ENCODE data around the gene SDR9C7.
"Not testable (repeated sequence)": the region's sequence is repeated elsewhere in the genome, so short reads cannot be mapped to it uniquely, and the experiment has no call there.

SDR9C7 gene

GRCh38 chr12:56943878-56944277, 9.7 kb upstream of the SDR9C7 start:
- no peak overlapping the region for H3K4me3 ChIP-seq (ENCODE audit: low read length)
- TF ChIP-seq, protein P1, sequence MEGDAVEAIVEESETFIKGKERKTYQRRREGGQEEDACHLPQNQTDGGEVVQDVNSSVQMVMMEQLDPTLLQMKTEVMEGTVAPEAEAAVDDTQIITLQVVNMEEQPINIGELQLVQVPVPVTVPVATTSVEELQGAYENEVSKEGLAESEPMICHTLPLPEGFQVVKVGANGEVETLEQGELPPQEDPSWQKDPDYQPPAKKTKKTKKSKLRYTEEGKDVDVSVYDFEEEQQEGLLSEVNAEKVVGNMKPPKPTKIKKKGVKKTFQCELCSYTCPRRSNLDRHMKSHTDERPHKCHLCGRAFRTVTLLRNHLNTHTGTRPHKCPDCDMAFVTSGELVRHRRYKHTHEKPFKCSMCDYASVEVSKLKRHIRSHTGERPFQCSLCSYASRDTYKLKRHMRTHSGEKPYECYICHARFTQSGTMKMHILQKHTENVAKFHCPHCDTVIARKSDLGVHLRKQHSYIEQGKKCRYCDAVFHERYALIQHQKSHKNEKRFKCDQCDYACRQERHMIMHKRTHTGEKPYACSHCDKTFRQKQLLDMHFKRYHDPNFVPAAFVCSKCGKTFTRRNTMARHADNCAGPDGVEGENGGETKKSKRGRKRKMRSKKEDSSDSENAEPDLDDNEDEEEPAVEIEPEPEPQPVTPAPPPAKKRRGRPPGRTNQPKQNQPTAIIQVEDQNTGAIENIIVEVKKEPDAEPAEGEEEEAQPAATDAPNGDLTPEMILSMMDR (conservative IDR thresholded peaks at IDR 0.05; ENCODE audit: low read depth, low read length) = no peak
- DNase-seq (ENCODE audit: low read depth) = no peak

DNA sequence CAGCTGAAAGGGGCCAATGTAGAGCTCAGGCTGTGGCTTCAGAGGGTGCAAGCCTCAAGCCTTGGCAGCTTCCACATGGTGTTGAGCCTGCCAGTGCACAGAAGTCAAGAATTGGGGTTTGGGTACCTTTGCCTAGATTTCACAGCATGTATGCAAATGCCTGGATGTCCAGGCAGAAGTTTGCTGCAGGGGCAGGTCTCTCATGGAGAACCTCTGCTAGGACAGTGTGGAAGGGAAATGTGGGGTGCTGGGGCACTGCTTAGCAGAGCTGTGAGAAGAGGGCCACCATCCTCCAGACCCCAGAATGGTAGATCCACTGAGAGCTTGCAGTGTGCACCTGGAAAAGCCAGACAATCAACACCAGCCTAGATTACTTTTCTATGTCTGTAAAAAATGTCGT, 9.2 kb upstream of the SDR9C7 start:
- not testable (repeated sequence) for H3K4me3 ChIP-seq (ENCODE audit: low read length); DNase-seq (ENCODE audit: low read depth)

GRCh38 chr12:56941299-56942017, 7.2 kb upstream of the SDR9C7 start:
- no peak for DNase-seq (ENCODE audit: low read depth)
- TF ChIP-seq, protein P1 (conservative IDR thresholded peaks at IDR 0.05; ENCODE audit: low read depth, low read length) = no peak
- H3K4me3 ChIP-seq (ENCODE audit: low read length) = no peak overlapping the region

- DNase-seq (ENCODE audit: low read depth); H3K4me3 ChIP-seq (ENCODE audit: low read length): not testable (repeated sequence)
Observed at GRCh38 chr12:56940942-56941298, 6.7 kb upstream of the SDR9C7 start.

- no peak for DNase-seq (ENCODE audit: low read depth)
- H3K4me3 ChIP-seq (ENCODE audit: low read length) = no peak overlapping the region
- TF ChIP-seq, protein P1 (conservative IDR thresholded peaks at IDR 0.05; ENCODE audit: low read depth, low read length) = no peak
Observed at GRCh38 chr12:56935752-56936151, 1.5 kb upstream of the SDR9C7 start.

DNA sequence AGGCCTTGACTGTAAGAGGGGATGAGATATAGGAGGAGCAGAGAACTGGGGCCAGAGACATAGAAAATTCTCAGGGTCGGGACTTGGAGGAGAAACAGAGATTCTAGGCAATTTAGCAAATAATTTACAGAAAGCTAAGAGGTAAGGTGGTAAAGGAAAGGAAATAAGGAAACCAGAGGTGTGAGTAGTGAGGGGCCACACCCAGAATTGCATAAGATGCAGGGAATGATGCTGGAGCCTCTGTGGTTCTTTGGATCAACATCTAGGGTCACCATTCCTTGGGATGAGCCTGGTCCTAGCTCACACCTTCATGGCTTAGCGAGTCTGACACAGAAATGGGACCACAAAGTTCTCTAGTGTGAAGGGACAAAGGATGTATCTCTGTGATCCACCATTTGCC, 949 bp upstream of the SDR9C7 start:
- H3K4me3 ChIP-seq (ENCODE audit: low read length) = no peak overlapping the region
- TF ChIP-seq, protein P1 (conservative IDR thresholded peaks at IDR 0.05; ENCODE audit: low read depth, low read length) = no peak
- DNase-seq (ENCODE audit: low read depth) = no peak

- no peak for DNase-seq (ENCODE audit: low read depth)
- TF ChIP-seq, protein P1 (conservative IDR thresholded peaks at IDR 0.05; ENCODE audit: low read depth, low read length) = no peak
- H3K4me3 ChIP-seq (ENCODE audit: low read length) = no peak overlapping the region
Observed at GRCh38 chr12:56932867-56933266, 1.3 kb downstream of the SDR9C7 start.

DNA sequence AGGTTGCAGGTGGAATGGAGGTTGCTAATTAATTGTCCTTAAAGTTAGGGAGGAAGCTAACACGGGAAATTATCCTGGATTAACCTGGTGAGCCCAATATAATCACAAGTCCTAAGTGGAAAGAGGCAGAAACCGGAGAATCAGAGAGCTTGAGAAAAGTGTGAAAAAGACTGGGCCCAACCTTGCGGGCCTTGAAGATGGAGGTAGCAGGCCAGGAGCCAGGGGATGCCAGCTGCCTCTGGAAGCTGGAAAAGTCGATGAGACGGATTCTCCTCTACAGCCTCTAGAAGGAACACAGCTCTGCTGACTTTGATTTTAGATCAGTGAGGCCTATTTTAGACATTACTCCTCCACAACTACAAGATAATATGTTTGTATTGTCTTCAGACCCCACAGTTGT, 2.1 kb downstream of the SDR9C7 start:
- no peak overlapping the region for H3K4me3 ChIP-seq (ENCODE audit: low read length)
- TF ChIP-seq, protein P1 (conservative IDR thresholded peaks at IDR 0.05; ENCODE audit: low read depth, low read length) = no peak
- DNase-seq (ENCODE audit: low read depth) = no peak

Measured in retinal pigment epithelial cell (primary cell).